Measurements from ENCODE around the gene C11orf24. TPM values are rescaled to one million over a fixed set of nuclear protein-coding genes. Genes with fewer than 3 reads are reported as not detected.

C11orf24 gene
- total and polyA plus RNA-seq, 9 of the 15 experiments (the other 6 are each of a cell fraction or from before 2014, with no cell fraction given) = 2.0 to 65.2 (median 32.5) TPM

DNA sequence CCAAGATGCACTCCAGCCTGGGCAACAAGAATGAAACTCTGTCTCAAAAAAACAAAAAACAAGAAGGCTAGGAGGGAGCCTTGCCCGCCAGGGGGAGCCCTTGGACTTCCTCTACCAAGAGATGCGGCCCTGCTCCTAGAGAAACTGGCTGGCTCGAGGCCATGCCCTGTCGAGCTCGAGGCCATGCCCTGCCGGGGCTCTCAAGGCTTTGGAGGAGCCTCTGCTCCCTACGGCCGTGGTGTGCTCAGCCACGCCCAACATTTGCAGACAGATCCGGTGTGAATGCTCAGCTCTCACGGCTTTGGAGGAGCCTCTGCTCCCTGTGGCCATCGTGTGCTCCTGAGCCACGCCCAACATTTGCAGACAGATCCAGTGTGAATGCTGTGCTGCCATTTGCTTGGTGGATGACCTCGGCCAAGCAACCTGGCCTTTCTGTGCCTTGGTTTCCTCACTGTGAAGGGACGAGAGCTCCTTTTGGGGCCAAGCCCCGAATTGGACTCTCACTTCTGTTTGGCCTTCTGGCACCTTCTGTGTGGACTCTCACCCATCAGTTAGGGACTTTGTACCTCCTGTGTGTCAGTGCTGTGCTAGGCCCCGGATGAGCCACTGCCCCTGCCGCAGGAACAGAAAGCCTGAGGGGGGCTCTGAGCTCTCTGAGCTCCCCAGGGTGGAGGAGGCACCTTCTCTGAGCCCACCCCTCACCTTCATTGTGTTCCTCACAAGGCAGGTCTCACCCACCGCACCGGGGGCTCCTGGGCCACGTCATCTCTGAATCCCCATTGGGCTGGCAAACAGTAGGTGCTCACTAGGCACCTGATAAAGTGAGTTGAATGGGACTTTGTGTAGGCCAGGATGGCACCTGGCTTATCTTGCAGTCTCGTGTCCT lies 14.1 kb downstream of the C11orf24 start (continued):
- TF ChIP-seq, protein P1, sequence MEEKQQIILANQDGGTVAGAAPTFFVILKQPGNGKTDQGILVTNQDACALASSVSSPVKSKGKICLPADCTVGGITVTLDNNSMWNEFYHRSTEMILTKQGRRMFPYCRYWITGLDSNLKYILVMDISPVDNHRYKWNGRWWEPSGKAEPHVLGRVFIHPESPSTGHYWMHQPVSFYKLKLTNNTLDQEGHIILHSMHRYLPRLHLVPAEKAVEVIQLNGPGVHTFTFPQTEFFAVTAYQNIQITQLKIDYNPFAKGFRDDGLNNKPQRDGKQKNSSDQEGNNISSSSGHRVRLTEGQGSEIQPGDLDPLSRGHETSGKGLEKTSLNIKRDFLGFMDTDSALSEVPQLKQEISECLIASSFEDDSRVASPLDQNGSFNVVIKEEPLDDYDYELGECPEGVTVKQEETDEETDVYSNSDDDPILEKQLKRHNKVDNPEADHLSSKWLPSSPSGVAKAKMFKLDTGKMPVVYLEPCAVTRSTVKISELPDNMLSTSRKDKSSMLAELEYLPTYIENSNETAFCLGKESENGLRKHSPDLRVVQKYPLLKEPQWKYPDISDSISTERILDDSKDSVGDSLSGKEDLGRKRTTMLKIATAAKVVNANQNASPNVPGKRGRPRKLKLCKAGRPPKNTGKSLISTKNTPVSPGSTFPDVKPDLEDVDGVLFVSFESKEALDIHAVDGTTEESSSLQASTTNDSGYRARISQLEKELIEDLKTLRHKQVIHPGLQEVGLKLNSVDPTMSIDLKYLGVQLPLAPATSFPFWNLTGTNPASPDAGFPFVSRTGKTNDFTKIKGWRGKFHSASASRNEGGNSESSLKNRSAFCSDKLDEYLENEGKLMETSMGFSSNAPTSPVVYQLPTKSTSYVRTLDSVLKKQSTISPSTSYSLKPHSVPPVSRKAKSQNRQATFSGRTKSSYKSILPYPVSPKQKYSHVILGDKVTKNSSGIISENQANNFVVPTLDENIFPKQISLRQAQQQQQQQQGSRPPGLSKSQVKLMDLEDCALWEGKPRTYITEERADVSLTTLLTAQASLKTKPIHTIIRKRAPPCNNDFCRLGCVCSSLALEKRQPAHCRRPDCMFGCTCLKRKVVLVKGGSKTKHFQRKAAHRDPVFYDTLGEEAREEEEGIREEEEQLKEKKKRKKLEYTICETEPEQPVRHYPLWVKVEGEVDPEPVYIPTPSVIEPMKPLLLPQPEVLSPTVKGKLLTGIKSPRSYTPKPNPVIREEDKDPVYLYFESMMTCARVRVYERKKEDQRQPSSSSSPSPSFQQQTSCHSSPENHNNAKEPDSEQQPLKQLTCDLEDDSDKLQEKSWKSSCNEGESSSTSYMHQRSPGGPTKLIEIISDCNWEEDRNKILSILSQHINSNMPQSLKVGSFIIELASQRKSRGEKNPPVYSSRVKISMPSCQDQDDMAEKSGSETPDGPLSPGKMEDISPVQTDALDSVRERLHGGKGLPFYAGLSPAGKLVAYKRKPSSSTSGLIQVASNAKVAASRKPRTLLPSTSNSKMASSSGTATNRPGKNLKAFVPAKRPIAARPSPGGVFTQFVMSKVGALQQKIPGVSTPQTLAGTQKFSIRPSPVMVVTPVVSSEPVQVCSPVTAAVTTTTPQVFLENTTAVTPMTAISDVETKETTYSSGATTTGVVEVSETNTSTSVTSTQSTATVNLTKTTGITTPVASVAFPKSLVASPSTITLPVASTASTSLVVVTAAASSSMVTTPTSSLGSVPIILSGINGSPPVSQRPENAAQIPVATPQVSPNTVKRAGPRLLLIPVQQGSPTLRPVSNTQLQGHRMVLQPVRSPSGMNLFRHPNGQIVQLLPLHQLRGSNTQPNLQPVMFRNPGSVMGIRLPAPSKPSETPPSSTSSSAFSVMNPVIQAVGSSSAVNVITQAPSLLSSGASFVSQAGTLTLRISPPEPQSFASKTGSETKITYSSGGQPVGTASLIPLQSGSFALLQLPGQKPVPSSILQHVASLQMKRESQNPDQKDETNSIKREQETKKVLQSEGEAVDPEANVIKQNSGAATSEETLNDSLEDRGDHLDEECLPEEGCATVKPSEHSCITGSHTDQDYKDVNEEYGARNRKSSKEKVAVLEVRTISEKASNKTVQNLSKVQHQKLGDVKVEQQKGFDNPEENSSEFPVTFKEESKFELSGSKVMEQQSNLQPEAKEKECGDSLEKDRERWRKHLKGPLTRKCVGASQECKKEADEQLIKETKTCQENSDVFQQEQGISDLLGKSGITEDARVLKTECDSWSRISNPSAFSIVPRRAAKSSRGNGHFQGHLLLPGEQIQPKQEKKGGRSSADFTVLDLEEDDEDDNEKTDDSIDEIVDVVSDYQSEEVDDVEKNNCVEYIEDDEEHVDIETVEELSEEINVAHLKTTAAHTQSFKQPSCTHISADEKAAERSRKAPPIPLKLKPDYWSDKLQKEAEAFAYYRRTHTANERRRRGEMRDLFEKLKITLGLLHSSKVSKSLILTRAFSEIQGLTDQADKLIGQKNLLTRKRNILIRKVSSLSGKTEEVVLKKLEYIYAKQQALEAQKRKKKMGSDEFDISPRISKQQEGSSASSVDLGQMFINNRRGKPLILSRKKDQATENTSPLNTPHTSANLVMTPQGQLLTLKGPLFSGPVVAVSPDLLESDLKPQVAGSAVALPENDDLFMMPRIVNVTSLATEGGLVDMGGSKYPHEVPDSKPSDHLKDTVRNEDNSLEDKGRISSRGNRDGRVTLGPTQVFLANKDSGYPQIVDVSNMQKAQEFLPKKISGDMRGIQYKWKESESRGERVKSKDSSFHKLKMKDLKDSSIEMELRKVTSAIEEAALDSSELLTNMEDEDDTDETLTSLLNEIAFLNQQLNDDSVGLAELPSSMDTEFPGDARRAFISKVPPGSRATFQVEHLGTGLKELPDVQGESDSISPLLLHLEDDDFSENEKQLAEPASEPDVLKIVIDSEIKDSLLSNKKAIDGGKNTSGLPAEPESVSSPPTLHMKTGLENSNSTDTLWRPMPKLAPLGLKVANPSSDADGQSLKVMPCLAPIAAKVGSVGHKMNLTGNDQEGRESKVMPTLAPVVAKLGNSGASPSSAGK (IDR thresholded peaks at IDR 0.05) = peak; percentile 98
- TF ChIP-seq NFIX (CRISPR knock-in tag; IDR thresholded peaks at IDR 0.05; ENCODE audit: low read depth) = peak; percentile 13; the same call in 1 of the 2 replicates
- TF ChIP-seq, protein P2, sequence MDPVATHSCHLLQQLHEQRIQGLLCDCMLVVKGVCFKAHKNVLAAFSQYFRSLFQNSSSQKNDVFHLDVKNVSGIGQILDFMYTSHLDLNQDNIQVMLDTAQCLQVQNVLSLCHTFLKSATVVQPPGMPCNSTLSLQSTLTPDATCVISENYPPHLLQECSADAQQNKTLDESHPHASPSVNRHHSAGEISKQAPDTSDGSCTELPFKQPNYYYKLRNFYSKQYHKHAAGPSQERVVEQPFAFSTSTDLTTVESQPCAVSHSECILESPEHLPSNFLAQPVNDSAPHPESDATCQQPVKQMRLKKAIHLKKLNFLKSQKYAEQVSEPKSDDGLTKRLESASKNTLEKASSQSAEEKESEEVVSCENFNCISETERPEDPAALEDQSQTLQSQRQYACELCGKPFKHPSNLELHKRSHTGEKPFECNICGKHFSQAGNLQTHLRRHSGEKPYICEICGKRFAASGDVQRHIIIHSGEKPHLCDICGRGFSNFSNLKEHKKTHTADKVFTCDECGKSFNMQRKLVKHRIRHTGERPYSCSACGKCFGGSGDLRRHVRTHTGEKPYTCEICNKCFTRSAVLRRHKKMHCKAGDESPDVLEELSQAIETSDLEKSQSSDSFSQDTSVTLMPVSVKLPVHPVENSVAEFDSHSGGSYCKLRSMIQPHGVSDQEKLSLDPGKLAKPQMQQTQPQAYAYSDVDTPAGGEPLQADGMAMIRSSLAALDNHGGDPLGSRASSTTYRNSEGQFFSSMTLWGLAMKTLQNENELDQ (CRISPR knock-in tag; IDR thresholded peaks at IDR 0.05; ENCODE audit: borderline replicate concordance) = no peak
- no peak for TF ChIP-seq GTF2E2 (tag; IDR thresholded peaks at IDR 0.05)
- peak; percentile 66; the same call in 1 of the 2 replicates for TF ChIP-seq HDGF (IDR thresholded peaks at IDR 0.05)
- TF ChIP-seq, protein P3, sequence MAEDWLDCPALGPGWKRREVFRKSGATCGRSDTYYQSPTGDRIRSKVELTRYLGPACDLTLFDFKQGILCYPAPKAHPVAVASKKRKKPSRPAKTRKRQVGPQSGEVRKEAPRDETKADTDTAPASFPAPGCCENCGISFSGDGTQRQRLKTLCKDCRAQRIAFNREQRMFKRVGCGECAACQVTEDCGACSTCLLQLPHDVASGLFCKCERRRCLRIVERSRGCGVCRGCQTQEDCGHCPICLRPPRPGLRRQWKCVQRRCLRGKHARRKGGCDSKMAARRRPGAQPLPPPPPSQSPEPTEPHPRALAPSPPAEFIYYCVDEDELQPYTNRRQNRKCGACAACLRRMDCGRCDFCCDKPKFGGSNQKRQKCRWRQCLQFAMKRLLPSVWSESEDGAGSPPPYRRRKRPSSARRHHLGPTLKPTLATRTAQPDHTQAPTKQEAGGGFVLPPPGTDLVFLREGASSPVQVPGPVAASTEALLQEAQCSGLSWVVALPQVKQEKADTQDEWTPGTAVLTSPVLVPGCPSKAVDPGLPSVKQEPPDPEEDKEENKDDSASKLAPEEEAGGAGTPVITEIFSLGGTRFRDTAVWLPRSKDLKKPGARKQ (CRISPR knock-in tag; IDR thresholded peaks at IDR 0.05) = no peak
- TF ChIP-seq NR1H2 (CRISPR knock-in tag; IDR thresholded peaks at IDR 0.05) = no peak
- TF ChIP-seq GABPB1 (CRISPR knock-in tag; IDR thresholded peaks at IDR 0.05) = peak; percentile 75
- no peak for TF ChIP-seq EWSR1 (IDR thresholded peaks at IDR 0.05; ENCODE audit: borderline replicate concordance, low read depth, partially characterized antibody)
- no peak for TF ChIP-seq FOXA3 (CRISPR knock-in tag; conservative IDR thresholded peaks at IDR 0.05 in 1 of 2, IDR thresholded peaks at IDR 0.05 in 1 of 2)
